NCI-H1930 (cell line): ENCODE data around the gene ATP10D.
"Not testable (repeated sequence)": the region's sequence is repeated elsewhere in the genome, so short reads cannot be mapped to it uniquely, and the experiment has no call there.

Source experiments
- DNase-seq, 2 experiments: peaks; one replicate each; lab custom pipeline; 2025; lab: John Stamatoyannopoulos, UW

The ATP10D gene

DNA sequence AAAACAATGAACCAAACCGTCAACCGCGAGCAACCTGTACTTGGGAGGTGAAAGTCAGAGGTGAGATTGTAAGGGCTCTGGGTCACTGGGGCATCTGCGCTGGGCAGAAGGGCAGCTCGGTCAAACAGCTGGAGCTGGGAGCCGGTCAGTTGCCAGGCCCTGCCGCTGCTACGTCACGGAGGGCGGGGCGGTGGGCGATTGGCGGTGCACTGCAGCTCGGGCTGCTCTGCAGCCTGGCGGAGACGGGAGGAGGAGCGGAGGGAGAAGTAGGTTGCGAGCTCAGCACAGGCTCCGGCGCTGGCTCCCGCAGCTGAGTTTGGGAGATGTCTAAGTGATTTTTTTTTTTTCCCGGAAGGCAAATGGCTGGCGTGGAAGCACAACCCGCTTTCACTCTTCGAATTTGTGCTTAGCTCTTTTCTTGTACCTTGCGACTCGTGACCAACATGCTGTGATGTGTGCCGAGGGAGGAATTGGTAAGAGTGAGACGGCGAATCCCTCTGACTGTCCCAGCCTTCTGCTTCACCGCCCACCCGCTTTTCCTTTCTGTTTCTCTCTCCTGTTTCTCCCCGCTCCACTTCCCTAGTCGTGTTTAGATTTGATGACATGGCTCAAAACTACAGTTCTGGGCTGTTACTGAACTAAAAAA lies at the start of gene ATP10D:
Gene ATP10D, plus strand, starts transcription at position 229 of the 646 bp plus-strand sequence. CDS start 27,266 bp downstream, outside the sequence.
- DNase-seq = peak; percentile 80 to 84

GRCh38 chr4:47442980-47443379 lies 42.1 kb upstream of the ATP10D start:
- no peak for DNase-seq

- DNase-seq = no peak
Measured at GRCh38 chr4:47444031-47444430, 41.0 kb upstream of the ATP10D start.

DNA sequence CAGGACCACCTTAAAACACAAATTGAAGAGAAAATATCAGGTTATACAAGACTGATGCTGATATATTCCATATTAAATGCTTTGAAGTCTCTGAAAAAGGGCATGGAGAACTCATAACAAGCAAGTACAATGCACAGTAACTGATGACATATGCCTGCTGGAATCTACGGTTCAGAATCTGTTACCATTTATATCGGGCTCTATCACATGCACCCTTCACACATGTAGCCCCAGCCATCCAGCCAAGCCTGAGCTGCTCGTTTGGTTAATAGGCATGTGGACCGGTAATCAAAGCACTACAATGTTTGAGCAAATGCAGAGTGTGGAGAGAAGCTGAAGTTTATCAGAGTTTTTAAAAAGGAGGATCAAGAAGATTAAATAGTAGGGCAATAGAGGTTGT lies 33.4 kb upstream of the ATP10D start:
- DNase-seq = no peak

DNA sequence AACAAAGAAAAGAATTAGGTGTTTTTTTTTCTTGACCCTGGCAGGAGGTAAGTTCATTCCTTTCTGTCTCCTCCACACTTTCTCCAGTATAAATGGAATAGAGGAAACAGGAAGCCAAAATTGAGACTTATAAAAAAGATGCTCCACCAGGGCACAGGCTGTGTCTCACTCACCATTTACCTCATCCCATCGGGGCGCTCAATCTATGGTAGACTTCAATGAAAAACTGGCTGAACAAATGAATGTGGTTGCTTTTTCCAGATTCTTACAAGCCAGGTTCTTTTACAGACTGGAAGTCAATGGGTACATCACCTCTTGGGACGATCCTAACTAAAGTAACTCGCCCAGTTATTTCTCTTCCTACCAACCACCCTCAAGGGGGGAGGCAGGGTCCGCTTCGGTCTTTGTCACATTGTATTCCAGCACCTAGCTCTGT lies 22.3 kb upstream of the ATP10D start:
- DNase-seq = no peak

DNA sequence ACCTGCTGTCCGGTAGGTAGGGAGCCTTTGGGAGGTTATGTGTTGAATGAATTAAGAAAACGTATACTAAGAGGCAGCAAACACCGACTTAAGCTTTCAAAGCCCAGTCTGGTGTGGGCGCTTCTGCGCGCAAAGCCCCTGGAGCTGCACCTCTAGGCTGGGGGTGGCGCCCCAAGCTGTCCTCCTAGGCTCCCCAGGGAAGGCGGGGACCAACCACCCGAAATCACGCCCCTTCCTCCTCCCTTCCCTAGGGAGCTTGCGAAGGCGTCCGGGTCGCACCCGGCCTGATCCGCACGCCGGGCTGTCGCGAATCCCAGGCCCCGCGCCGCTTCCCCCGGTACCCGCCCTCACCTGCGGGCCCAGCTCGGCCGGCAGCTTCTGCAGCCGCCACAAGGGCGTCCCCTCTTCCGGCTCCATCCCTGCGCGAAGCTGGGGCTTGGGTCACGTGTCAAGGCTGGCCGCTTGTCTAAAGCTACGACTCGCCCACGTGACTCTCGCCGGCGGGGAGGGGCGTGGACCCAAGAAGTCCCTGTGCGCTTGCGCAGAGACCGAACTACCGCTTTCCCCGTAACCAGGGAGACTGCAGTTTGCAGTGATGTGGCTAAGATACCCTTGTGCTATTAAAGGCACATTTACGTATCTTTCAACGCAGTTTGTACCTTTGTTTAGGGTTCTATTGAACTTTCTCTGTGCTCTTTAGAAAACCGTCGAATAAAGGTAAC lies 21.7 kb upstream of the ATP10D start, which contains the start of gene COMMD8:
Gene COMMD8, minus strand, starts transcription at position 468 of the 722 bp plus-strand sequence. Its CDS starts 51 bp downstream, at position 417.
- DNase-seq = peak; percentile 95 to 96

- DNase-seq = no peak
Measured at GRCh38 chr4:47465004-47465403, 20.1 kb upstream of the ATP10D start.

- no peak for DNase-seq
Measured at GRCh38 chr4:47466056-47466785, 18.9 kb upstream of the ATP10D start.

GRCh38 chr4:47468706-47469365 lies 16.2 kb upstream of the ATP10D start:
- DNase-seq = no peak

- no peak for DNase-seq
Measured at GRCh38 chr4:47469951-47470350, 15.1 kb upstream of the ATP10D start.

DNA sequence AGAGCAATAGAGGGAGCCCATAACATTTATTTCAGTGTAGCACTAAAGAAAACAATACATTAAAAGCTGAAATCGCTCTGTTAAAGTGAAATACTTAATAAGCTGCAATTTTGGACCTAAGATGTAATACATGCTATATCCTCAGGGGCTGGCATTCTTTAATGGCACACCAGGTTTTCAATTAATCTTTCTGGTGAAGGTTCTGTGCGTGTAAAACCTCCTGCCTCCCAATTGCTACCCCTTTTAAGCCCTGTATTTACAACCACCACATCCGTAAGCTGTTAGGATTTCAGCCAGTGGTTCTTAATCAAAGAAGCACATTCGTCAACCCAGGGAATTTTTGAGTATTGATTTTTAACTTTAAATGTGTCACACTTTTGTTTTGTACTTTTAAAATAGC lies 14.0 kb upstream of the ATP10D start:
- DNase-seq = no peak

DNA sequence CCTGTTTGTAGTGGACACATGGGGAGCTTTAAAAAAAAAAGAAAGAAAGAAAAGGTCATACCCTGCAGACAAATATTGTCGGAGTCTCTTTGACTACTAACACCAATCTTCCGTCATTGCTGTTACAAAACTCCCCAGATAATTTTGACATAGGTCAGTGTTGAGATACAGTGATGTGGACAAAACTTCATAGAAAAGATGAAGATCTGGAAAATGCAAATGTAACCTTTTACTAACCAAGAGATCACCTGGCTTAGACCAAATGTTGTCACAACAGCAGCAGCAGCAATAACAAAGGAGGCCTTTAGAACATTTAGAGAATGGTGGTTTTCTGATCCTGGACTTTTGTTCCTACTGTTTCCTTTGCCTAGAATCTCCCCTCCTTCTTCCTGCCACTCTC lies 13.5 kb upstream of the ATP10D start:
- no peak for DNase-seq

GRCh38 chr4:47473141-47473750 lies 11.8 kb upstream of the ATP10D start:
- DNase-seq = no peak

- DNase-seq = no peak
Measured at GRCh38 chr4:47474799-47475198, 10.3 kb upstream of the ATP10D start.

- DNase-seq = no peak
Measured at GRCh38 chr4:47475411-47475810, 9.7 kb upstream of the ATP10D start.

DNA sequence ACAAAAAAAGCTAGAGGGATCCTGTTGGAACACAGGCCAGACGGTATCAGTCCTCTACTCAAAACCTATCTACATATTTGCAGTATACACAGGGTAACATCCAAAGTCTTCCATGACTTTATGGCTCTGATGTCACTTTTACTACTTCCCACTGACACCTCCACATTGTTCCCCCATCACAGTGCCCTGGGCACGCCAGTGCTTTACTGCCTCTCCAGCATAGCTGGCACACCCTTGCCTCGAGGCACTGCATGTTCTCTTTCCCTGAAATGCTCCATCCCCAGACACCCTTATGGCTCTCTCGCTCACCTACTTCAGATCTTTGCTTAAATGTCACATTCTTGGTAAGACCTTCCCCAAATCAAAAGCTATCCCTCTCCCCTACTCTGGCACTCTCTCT lies 6.3 kb upstream of the ATP10D start:
- DNase-seq = no peak

DNA sequence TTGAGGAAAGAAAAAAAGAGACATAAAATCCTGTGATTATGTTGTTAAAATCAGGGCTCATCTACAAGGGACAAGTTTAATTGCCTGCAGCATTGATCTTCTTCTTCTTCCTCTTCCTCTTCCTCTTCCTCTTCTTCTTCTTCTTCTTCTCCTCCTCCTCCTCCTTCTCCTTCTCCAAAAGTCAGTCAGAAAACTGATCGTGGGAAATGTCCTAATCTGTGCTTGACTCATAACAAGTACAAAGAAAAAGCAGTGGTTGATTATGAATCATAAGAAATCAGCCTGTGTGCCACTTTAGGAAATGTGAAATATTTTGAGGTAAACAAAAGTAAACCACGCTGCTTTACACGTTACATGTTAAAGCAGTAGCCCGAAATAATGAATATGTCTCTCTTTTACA lies 2.7 kb upstream of the ATP10D start:
- no peak for DNase-seq

- DNase-seq = no peak
Measured at GRCh38 chr4:47483745-47484144, 1.3 kb upstream of the ATP10D start.

DNA sequence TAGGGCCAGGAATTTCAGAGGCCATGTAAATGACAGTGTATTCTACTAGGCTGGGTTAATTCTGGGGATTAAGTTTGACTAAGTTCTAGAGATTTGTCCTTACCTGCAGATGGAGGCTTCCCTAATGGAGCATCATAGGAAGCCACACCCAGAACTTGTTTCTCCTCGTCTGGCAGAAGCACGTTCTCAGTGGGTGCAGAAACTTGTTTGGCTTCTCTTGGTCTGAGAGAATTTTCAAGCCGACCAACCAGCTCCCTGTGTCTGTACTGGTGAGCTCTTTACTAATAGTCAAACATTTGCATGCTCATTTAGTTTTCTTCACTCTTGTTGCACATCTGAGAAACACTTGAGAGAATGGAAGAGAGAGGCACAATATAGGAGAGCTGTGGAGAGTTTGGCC lies 907 bp upstream of the ATP10D start:
- DNase-seq = no peak

DNA sequence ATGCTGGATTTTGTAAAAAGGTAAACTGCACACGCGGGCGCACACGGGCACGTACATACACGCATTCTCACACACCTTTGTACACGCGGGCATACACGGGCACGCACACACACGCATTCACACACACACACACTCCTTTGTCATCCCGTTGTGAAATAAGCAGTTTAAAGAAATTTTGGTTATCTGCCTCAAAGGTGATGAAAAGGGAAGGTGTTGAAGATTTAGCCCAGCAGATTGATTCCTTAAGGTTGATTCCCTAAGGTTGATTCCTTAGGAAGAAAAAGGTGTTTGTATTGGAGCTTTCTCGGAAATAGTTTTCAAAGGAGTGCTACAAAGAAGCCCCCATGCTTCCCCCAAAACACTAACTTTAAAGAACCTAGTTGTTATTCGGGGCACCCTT lies 693 bp downstream of the ATP10D start:
- DNase-seq = no peak

DNA sequence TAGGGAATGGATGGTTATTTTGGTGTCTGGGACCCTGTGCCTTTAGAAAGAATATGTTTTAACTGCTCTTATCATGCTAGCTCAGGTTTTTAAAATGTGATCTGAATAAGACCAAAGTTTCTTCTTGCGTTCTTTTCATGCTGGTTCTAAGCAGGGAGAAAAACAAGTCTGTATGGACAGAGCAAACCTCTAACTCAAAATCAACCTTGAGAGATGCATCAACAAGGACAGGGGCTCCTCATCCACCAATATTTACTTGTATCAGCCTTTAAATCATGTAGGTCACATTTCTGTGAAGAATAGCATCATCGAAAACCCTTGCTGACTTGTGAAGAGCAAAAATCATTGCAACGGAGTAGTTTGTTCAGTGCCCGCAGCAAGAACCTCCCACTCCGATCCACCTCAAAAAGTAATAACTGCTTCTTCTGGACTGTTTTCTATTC lies 1.2 kb downstream of the ATP10D start:
- no peak for DNase-seq

- not testable (repeated sequence) for DNase-seq
Measured at GRCh38 chr4:47486727-47487126, 1.7 kb downstream of the ATP10D start.
